OCI-LY1 (cell line): ENCODE results near the gene KRTAP5-3.

Experiments
- CTCF ChIP-seq: fragments of 200-600 bp; sonication (generic), shearing (Covaris generic); IDR thresholded peaks from 2 replicates; pipeline ENCODE4 v1.5.1; 2017; ENCODE audit warnings: mild to moderate bottlenecking, antibody characterized with exemption, low read length, moderate library complexity, mixed read lengths
- EZH2 ChIP-seq: fragments of 200-600 bp; sonication (generic), shearing (Covaris generic); IDR thresholded peaks from 2 replicates; pipeline ENCODE4 v1.8.0; 2017; ENCODE audit warnings: borderline replicate concordance, mixed run types, mild to moderate bottlenecking, antibody characterized with exemption, low read length, moderate library complexity, mixed read lengths

GRCh38 chr11:1625541-1625940, 17.3 kb upstream of the KRTAP5-3 start:
- TF ChIP-seq CTCF (no peak), EZH2 (no peak)
